Stimulated activated CD8-positive, alpha-beta memory T cell treated with anti-CD3 and anti-CD28 coated beads, Interleukin-4, amount 100 ng/mL, for 24 hours (primary cell): ENCODE measurements around the gene MYCL.
"Not testable (repeated sequence)": the region's sequence is repeated elsewhere in the genome, so short reads cannot be mapped to it uniquely, and the experiment has no call there.

Experiments used
- DNase-seq: peaks from one replicate; pipeline ENCODE4 v3.0.0-alpha.2; 2020; ENCODE audit warnings: low read depth

Gene MYCL

DNA sequence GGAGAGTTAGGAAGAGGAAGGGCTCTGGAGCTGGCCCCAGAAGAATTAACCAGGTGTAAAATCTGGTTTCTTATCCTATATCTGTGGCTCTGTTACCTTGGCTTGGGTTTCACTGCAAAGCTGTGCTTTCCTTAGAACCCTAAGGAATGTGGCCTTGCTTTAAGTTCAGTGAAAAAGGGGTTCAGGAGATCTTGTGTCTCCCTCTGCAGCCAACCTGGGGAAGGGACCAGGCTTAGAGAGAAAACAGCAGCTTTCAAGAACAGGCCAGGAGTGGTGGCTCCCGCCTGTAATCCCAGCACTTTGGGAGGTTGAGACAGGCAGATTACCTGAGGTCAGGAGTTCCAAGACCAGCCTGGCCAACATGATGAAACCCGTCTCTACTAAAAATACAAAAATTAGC is 16.1 kb upstream of the MYCL start:
- no peak for DNase-seq

DNA sequence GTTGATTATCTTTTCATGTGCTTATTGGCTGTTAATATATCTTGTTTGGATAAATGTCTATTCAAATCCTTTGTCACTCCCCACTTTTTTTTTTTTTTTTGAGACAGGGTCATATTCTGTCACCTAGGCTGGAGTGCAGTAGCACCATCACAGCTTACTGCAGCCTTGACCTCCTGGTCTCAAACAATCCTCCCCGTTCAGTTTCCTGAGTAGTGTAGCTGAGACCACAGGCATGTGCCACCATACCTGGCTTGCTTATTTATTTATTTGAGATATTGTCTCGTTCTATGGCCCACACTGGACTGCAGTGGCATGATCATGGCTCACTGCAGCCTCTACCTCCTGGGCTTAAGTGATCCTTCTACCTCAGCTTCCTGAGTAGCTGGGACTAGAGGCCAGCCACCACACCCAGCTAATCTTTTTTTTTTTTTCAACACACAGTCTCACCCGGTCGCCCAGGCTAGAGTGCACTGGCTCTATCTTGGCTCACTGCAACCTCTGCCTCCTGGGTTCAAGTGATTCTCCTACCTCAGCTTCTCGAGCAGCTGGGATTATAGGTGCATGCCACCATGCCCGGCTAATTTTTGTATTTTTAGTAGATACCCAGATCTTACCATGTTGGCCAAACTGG is 13.9 kb upstream of the MYCL start:
- DNase-seq = no peak

DNA sequence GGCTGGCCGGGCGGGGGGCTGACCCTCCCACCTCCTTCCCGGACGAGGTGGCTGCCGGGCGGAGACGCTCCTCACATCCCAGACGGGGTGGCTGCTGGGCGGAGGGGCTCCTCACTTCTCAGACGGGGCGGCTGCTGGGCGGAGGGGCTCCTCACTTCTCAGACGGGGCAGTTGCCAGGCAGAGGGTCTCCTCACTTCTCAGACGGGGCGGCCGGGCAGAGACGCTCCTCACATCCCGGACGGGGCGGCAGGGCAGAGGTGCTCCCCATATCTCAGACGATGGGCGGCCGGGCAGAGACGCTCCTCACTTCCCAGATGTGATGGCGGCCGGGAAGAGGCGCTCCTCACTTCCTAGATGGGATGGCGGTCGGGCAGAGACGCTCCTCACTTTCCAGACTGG is 11.4 kb upstream of the MYCL start:
- DNase-seq = not testable (repeated sequence)

DNA sequence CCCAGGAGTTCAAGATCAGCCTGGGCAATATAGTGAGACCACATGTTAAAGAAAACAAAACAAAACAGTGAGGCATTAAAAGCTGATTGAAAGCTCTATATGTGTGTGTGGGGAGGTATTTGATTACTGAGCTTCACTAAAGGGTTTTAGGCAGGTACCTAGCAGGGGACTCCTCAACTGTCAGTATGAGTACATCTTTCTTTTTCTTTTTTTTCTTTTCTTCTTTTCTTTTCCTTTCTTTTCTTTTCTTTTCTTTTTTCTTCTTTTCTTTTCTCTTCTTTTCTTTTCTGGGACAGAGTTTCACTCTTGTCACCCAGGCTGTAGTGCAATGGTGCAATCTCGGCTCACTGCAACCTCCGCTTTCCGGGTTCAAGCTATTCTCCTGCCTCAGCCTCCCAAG is 8.5 kb upstream of the MYCL start:
- no peak for DNase-seq

DNA sequence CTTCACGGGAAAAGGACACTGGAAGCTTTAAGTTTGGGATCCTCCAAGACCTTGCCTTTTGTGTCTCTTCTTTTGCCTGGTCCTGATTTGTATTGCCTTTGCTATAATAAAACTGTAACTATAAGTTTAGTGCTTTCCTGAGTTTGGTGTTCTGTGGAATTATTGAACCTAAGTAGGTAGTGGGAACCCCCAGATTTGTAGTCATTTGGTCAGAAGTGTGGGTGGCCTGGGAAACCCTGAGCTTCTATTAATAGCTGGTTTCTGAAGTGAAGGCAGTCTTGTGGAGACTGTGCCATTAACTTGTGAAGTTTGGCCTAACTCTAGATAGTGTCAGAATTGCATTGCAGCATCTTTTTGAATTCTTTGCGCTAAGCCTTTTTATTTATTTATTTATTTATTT is 6.8 kb upstream of the MYCL start:
- DNase-seq = no peak

DNA sequence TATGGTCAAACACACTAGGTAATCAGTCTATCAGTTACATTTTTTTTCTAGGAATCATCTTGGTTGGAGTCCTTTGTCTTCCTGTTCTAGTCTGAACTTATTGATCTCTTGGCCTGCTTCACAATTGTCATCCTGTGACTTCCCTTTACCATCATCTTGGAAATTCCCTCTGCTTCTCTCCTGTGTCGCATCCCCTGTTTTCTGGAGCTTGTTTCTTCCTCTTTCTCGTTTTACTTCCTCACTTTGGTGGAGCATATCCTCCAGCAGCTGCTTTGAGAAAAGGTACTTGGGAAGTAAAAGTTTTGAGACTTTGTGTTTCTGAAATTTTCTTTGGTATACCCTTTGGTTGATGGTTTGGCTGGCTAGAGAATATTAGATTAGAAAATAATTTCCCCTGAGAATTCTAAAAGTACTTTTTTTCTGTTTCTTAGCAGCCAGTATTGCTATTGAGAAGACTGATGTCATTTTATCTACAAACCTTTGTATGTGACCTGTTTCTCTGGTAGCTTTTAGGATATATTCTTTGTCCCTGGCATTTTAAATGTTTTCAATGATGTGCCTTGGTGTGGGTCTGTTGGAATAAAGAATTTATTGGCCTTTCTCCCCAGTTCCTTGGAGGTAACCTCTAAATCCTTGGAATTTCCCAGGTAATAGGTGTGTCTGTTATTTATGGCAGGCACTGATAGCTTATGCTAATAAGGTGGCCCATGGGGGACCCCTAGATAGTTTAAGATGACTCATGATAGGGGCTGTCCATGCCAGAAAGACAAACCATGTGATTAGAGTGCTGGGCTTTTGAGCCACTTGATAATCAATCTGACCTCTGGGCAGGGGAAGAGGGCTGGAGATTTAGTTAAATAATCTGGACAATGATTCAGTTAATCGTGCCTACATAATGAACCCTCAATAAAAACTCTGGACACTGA is 6.1 kb upstream of the MYCL start:
- no peak for DNase-seq

DNA sequence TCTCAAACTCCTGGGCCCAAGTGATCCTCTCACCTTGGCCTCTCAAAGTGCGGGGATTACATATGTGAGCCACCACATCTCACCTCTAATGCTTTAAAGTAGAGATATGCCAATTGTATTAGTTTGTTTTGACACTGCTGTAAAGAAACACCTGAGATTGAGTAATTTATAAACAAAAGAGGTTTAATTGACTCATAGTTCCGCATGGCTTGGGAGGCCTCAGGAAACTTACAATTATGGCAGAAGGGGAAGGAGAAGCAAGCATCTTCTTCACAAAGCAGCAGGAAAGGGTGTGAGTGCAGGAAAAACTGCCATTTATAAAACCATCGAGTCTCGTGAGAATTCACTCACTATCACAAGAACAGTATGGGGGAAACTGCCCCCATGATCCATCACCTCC is 3.5 kb upstream of the MYCL start:
- DNase-seq = no peak

DNA sequence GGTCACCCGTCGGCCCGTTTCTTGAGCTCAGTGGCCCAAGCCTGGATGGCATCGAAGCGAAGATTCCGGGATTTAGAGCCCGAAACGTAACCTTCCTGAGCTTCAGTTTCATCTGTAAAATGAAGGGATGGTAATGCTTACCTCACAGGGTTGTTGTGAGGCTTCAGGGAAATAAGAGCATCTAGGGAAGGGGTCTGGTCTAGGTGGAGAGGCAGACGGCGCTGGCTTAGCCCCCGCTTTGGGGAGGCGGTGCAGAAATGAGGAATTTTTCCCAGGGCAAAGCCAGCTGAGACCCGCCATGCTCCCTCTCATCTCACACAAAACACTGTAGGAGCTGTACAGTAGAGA is 717 bp upstream of the MYCL start:
- DNase-seq = no peak

DNA sequence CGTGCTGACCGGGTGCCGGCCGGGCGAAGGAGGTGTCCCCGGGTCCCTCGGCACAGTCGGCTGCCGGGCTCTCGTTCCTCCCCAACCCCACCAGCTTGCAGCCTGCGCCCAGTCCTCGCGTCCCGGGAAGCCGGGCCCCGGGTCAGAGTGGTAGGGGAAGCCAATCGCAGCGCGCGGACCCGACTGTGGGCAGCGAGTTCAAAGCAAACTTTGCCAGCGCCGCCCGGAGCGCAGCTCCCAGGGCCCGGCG is 328 bp downstream of the MYCL start:
- no peak for DNase-seq

DNA sequence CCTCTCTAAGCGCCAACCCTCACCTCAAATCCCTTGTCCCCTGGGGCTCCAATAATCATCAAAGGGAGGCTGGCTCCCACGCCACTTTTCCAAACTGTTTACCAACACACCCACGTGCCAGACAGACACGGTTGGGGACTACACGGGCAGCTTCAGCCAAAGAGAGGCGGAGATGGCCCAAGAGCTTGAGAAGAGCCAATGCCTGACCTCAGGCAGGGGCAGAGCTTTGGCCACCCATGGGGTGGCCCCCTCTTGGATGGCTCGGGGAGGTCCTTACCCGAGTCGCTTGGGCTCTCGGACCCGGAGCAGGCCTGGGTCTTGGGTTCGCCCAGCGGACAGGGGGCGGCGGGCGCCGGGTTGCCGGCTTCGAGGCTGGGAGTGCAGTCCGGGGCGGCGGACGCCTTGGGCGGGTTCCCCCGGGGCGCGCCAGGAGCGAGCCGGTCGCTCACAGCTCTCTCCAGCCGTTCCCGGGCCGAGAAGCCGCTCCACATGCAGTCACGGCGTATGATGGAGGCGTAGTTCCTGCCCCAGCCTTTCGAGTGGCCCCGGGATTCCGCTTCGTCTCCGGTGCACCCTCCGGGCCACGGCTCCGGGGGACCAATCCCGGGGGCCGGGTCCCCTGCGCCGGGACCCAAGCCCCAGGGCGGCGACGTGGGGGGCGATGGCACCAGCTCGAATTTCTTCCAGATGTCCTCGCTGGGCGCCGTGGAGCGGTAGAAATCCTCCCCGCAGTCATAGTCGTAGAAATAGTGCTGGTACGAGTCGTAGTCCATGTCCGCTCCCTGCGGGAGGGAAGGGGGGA is 854 bp downstream of the MYCL start:
- no peak for DNase-seq

DNA sequence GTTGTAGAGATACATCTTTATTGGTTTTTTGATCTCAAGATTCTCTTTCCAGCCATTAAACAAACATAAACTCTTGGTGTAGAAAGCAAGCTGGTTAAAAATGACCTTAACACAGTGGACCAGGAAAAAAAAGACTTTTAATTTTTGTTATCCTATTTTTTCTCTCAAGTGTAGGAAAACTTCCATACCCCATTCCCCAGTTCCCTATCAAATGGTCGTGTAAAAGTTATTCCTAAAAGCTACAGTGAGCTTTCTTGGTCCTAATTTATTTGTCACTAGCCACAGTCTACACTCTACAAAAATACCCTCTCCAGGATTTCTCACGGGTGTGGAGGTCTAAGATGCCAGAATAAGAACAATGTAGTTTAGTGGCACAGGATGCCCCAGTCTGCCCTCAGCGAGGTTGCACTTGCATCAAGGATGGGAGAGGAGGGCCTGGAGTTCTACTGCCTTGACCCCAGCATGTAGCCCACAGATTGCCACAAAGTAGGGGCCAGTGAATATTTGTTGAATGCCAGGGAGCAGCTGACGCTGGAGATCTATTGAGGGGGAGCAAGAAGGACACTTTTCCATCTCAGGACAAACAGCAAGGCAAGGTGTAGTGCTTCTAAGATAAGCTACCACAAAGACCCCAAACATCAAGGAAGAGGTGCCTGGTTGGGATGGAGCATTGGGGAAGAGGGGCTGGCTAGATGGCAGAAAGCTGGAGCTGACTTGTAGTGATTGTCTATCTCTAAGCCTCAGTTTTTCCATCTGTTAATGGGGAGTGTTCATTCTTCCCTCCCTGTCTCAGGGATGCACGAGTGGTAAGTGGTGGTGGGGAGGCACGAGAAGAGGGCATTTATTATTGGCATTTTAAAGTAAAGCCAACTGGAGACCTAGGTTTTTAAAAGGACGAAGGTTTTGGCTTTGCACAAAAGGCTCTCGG is 1.8 kb downstream of the MYCL start:
- DNase-seq = no peak

DNA sequence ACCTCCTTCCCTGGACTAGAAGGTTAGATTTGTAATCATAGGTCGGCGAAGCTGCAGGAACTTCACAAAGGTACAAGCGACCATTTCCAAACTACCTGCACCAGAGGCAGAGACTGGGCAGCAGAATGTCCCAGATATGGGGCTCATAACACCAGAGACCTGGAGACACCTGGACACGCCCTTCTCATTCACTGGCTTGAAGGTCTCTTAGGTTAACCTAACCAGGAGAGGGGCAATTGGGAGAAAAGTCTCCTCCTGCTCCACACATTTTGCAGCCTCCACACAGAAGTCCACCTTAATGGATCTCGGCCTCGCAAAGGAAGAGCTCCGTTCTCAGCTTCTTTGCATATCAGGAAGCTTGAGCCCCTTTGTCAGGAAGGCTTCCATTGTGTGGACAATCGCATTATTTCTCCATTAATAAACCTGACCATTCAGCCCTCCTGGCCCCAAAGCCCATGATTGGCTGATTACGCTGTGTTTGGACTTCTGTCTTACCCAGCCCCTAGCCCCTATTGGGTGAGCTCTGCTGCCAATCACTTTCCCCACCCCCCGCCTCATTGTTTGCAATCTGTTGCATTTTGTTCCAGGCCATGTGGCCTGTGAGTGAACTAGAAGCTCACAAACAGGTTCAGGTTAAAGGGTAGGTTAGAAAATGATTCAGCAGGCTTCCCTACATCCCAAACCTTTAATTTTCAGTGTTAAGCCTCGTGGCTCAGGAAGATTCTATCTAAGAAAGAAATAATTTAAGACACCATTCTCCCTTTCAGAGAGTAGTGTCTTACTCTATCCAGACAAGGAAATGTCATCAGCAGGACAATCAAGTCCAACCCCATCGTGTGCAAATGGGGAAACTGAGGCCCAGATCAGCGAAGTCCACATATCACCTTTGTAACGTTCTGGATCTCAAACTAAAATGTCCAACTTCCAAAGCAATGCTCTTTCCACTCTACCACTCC is 2.8 kb downstream of the MYCL start:
- no peak for DNase-seq

DNA sequence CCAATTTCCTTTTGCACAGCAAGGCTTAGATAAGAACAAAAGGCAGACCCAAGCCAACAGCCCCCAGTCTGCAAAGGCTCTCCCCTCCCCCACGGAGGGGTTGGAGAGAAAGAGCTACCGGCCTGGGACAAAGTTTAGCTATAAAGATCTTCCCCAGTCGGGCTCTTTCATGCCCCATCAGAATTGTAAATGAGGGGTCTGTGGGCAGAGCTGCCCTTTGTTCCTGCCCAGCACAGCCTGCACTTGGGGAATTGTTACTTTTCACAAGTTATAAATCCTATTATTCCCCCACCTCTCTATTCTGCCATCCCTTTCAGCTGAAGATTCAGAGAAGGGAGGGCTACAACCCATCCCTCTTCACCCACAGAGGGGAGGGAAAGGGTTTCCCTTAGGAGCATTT is 3.5 kb downstream of the MYCL start:
- DNase-seq = no peak

DNA sequence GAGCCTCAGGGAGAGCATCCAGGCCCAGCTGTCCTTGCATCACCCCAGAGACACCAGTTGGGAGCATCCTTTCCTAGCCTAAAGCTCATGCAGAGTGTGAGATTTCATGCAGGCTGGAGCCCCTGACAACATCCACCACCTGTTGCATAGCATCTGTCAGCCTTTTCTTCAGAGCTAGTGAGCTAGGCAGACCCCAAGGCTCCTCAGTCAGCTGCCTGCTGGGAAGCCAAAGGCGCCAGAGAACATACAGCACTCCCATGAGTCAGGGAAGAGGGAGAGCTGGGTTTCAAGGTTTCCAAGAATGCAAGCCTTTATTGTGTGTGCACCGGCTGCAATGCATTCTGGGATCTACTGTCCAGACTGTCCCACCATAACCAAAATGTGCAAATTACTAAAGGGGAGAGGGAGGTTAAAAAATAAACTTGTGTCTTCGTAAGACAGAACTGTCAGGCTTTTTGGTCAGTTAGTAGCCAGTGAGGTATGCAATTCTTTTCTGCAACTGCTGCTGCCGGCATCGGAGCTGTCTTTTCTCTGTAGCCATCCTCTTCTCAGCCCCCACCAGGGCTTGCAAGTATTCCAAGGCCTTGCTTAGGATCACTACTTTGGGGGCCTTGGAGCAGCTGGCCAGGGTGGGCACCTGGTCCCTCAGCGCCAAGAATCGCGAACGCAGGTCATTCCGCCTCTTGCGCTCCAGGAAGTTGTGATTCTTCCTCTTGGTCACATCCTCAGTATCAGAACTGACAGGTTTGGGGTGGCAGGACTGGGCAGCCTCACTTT is 4.6 kb downstream of the MYCL start:
- no peak for DNase-seq

DNA sequence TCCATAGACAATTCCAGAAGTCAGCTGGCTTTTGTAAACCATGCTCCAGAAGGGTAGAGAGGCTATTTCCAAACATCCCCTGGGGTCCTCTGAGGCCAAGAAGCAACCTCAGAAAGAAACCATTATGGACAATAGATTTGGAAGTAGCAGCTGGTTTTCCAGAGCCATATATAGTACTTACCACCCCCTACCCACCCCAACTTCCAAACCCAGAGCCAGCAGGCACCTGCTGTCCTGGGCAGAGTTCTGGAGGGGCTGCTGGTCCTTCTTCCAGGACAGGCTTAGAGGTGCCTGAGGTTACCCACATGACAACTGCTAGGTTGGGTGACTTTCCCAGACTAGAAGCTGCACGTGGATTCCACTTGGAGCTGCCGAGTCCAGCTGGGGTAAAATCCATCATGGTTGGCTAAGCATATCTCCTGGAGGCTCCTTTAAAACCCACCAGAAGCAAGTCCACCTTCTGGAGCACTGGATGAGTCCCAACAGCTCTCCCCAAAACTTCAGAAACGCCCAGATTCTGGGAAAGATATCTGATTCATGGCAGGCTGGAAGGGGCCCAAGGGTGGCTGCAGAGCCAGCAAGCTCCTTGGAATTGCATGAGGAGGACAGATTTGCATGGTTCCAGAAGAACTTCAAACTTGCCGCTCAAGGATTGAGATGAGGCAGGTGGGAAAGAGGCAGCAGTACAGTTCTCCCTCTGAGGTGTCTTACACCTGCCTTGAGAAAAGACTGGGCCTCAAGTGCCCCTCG is 5.8 kb downstream of the MYCL start:
- no peak for DNase-seq

DNA sequence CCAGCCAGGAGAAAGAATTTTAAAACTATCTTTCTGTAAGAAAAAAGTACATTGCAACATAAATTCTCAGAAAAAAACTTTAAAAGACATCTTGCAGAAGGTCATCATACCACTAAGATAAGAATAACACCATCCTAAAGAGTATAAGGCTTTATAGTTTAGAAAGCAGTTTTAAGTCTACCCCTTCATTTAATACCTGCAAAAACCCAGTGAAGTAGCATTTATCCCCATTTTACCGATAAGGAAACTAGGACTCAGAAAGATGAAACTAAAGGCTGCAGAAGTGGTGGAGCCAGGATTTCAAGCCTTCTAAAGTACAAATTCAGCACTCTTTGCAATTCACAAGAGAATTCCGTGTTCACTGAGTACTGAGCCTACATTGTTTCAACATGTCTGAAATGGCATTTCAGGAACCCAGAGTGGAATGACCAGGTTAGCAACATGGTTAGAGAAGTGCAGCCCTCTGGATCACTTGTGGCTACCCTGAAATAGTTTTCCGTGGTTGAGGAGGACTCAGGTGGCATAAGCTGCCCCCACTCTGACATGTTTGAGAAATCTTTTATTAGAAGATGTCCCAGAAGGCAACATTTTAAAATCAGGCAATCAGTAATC is 6.7 kb downstream of the MYCL start:
- DNase-seq = no peak

DNA sequence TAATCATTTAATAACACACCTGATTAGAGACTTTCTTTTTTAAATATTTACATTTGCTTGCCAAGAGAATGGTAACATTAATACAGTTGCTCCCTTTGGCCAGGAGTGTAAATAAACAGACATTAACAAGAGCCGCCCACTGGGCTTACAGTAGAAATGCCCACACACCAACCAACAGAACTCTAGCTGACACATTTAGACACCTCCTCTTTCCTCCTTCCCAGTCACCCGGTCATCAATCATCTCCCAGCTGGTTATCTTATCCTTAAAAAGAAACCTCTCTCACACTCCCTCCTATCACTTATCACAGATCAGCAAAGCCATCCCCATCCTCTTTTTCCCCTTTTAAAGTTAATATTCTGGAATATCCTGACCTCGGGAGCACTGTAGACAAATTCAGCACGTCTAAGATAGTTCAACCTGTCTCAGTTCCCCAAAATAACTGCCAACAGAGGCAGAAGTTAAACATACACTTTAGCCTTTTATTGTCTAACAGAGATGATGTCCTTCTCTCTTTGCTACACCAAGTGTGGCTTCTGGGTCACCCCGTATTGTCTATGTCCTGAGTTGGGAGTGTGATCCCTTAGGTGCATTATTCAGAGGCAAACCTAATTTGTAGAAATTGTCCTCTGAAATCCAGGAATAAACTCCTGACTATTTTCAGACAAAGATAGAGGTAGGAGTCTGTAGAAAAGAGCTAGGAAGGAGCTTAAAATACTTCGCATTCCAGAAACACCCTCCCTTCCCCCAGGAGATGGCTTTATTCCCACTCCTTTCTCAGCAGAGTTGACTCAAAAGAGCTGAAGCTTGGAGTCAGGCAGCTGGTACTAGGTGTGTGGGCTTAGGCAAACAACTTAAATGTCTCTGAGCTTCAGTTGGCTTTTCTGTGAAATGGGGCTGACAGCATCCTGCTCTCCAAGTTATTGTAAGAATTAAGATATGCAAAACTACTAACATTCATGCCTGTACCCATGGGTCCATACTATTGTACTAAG is 8.8 kb downstream of the MYCL start:
- no peak for DNase-seq

DNA sequence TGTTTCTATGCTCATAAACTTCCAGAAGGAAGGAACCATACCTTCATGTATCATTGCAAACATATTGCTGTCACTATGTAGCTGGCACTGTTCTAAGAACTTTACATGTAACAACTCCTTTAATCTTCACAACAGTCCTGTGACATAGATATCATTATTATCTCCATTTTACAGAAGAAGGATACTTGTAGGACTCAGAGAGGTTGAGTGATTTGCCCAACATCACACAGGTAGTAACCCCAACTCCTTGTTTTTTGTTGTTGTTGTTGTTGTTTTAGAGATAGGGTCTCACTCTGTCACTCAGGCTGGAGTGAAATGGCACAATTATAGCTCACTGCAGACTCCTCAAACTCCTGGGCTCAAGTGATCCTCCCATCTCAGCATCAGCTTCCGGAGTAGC is 10.8 kb downstream of the MYCL start:
- DNase-seq = no peak
